ENCODE measurements around the gene MAP3K4. TPM values are rescaled to one million over a fixed set of nuclear protein-coding genes. Genes with fewer than 3 reads are reported as not detected.

Gene MAP3K4
- polyA plus RNA-seq, 1 donor from 2014 or later, result 31.0 TPM

GRCh38 chr6:160998766-160999165, 7.2 kb downstream of the MAP3K4 start:
- Histone ChIP-seq H2AFZ (ENCODE audit: low read depth, low read length) (no peak overlapping the region), H4K20me1 (ENCODE audit: insufficient read depth) (no peaks in the 10 kb centered on the region), H3K27me3 (ENCODE audit: insufficient read depth, low read depth, low read length) (no peaks in the 10 kb centered on the region), H3K27ac (ENCODE audit: low read length) (no peak overlapping the region), H3K79me2 (replicated peaks; ENCODE audit: insufficient read depth, low read length) (peaks cover 65% of the 10 kb centered on the region), H3K4me3 (ENCODE audit: low read length) (no peak overlapping the region), H3K9me3 (ENCODE audit: low read length) (no peaks in the 10 kb centered on the region), H3K9ac (ENCODE audit: low read length) (no peak overlapping the region), H3K36me3 (ENCODE audit: insufficient read depth, low read length) (no peaks in the 10 kb centered on the region), H3K9me2 (ENCODE audit: insufficient read depth, low read length) (no peaks in the 10 kb centered on the region), H3F3A (ENCODE audit: insufficient read depth, low read length, poor library complexity, severe bottlenecking) (no peaks in the 10 kb centered on the region), H3K4me2 (ENCODE audit: low read length) (no peak overlapping the region)
- TF ChIP-seq EZH2 (IDR thresholded peaks at IDR 0.05; ENCODE audit: borderline replicate concordance, insufficient read depth, low read length, poor library complexity, severe bottlenecking) (no peak), EP300 (conservative IDR thresholded peaks at IDR 0.05; ENCODE audit: poor library complexity, severe bottlenecking) (no peak)

- no peaks in the 10 kb centered on the region for H3K9me3 ChIP-seq (ENCODE audit: low read length)
- no peaks in the 10 kb centered on the region for H3F3A ChIP-seq (ENCODE audit: insufficient read depth, low read length, poor library complexity, severe bottlenecking)
- no peaks in the 10 kb centered on the region for H4K20me1 ChIP-seq (ENCODE audit: insufficient read depth)
- no peak overlapping the region for H3K27ac ChIP-seq (ENCODE audit: low read length)
- H3K79me2 ChIP-seq (replicated peaks; ENCODE audit: insufficient read depth, low read length), result peaks cover 59% of the 10 kb centered on the region
- no peaks in the 10 kb centered on the region for H3K27me3 ChIP-seq (ENCODE audit: insufficient read depth, low read depth, low read length)
- H3K4me2 ChIP-seq (ENCODE audit: low read length), result no peak overlapping the region
- H3K36me3 ChIP-seq (ENCODE audit: insufficient read depth, low read length), result no peaks in the 10 kb centered on the region
- no peak overlapping the region for H2AFZ ChIP-seq (ENCODE audit: low read depth, low read length)
- TF ChIP-seq REST (IDR thresholded peaks at IDR 0.05; ENCODE audit: borderline replicate concordance) (no peak), RAD21 (conservative IDR thresholded peaks at IDR 0.05) (no peak), EP300 (conservative IDR thresholded peaks at IDR 0.05; ENCODE audit: poor library complexity, severe bottlenecking) (no peak)
- H3K9me2 ChIP-seq (ENCODE audit: insufficient read depth, low read length), result no peaks in the 10 kb centered on the region
- no peak overlapping the region for H3K9ac ChIP-seq (ENCODE audit: low read length)
- no peak overlapping the region for H3K4me3 ChIP-seq (ENCODE audit: low read length)
Observed at GRCh38 chr6:160999516-160999915, 7.9 kb downstream of the MAP3K4 start.

GRCh38 chr6:161000632-161001031, 9.1 kb downstream of the MAP3K4 start:
- Histone ChIP-seq H3K9me3 (ENCODE audit: low read length) (no peaks in the 10 kb centered on the region), H2AFZ (ENCODE audit: low read depth, low read length) (no peak overlapping the region), H3K4me3 (ENCODE audit: low read length) (no peak overlapping the region), H3K27me3 (ENCODE audit: insufficient read depth, low read depth, low read length) (no peaks in the 10 kb centered on the region), H3K4me2 (ENCODE audit: low read length) (no peak overlapping the region), H3K36me3 (ENCODE audit: insufficient read depth, low read length) (no peaks in the 10 kb centered on the region), H4K20me1 (ENCODE audit: insufficient read depth) (no peaks in the 10 kb centered on the region), H3K9ac (ENCODE audit: low read length) (no peak overlapping the region), H3K9me2 (ENCODE audit: insufficient read depth, low read length) (no peaks in the 10 kb centered on the region), H3K27ac (ENCODE audit: low read length) (no peak overlapping the region), H3K79me2 (replicated peaks; ENCODE audit: insufficient read depth, low read length) (peaks cover 49% of the 10 kb centered on the region), H3F3A (ENCODE audit: insufficient read depth, low read length, poor library complexity, severe bottlenecking) (no peaks in the 10 kb centered on the region)
- TF ChIP-seq REST (IDR thresholded peaks at IDR 0.05; ENCODE audit: borderline replicate concordance) (no peak), TAF1 (IDR thresholded peaks at IDR 0.05; ENCODE audit: low read depth) (no peak), MXI1 (conservative IDR thresholded peaks at IDR 0.05; ENCODE audit: poor library complexity, severe bottlenecking) (no peak), POLR2AphosphoS5 (IDR thresholded peaks at IDR 0.05) (no peak), EP300 (conservative IDR thresholded peaks at IDR 0.05; ENCODE audit: poor library complexity, severe bottlenecking) (no peak), RAD21 (conservative IDR thresholded peaks at IDR 0.05) (no peak), CTCF (IDR thresholded peaks at IDR 0.05; ENCODE audit: poor library complexity, severe bottlenecking) (no peak), SMC3 (conservative IDR thresholded peaks at IDR 0.05; ENCODE audit: poor library complexity) (no peak), EZH2 (IDR thresholded peaks at IDR 0.05; ENCODE audit: borderline replicate concordance, insufficient read depth, low read length, poor library complexity, severe bottlenecking) (no peak)
